ENCODE measurements around the gene CDC42EP4.

Gene CDC42EP4

DNA sequence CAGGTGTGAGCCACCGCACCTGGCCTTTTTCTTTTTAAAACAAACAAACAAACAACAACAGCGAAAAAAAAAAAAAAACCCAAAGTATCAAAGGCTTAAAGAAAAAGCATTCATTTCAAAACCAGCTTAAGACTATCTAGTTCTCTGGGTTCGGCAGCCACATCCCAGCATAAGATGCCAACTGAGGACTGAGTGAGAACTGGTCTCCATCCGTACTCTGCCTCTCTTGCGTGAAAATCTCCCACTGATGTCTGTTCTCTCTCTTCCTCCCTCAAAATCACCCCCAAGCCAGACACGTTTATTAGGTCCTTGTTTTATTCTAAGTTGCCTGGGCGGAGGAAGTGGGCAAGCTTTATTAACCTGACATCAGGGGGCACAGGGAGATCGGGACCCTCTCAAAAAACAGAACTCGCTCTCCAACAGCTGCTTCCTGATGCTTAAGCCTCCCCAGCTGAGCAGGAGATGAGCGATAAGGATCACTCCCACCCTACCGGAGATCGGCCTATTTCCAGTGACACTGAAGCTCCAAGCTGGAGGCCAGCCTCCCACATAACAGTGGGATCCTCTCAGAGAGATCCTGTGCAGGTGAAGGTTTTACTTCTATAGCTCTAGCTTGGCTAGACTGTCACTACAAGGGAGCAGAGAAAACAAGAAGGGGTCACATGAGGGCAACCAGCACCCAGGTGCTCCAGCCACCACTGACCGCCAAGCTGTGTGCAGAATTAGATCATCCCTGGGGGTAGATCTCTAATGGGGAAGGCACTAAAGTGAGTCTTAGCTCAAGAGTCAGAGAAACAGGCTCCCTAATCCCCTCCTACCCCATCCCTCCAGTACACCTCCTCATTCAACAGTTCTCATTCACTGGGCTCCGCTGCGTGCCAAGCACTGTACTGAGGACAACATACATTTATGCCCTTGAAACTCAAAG is 13.6 kb downstream of the CDC42EP4 start:
- DNase-seq (ENCODE audit: low spot score), result no peak

DNA sequence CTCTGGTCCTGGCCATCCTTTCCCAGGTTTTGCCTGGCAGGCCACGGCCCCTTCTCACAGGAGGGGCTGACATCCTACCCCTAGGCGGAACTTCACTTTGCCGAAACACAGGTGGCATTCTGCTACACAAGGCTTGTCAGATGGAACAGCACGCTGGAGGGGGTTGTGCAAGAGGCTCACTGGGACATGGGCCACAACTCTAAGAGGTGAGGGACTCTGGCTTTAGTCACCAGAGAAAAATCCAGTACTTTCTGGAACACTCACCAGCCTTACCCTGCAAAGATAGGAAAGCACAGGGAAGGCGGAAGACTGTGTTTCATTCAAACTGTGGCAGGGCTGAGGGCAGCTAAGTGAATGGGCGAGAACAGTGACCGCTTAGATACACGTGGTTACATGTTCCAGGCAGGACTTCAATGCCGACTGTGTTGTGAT is 18.3 kb downstream of the CDC42EP4 start:
- DNase-seq (ENCODE audit: low spot score), result no peak

DNA sequence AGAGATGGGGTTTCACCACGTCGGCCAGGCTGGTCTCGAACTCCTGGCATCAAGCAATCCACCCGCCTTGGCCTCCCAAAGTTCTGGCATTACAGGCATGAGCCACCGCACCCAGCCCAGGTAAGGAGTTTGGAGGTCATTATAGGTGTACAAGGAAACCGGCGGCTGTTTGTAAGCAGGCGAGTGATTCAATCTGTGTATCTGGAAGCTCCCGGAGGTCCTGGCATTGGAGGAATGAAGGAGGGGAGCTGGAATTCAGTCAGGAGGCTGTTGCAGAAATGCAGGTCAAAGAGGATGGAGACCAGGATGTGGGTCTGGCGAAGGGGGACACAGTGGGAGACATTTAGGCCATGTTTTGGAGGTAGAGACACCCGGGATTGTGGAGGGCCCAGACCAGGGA is 18.8 kb downstream of the CDC42EP4 start:
- DNase-seq (ENCODE audit: low spot score), result no peak

DNA sequence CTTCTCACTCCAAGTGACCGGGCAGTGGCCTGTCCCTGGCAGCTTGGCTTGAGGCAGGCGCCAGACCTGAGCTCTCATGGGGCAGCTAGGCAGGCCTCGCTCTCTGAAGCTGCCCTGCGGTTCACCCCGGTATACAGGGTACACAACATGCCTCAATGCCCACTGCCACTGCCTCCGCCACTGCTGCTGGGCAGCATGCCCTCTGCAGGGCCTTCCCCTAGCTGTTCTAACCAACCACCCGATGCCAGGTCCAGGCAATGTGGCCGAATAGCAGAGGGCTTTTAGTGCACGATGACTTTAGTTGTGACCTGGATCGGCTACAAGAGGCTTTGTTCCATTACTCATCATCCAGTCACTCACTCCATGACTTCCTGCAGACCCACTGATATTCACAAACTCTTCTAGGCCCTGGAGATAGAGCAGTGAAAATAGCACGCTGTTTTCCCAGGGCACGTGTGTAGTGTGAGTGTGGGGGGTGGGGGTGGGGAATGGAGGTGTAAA is 19.7 kb downstream of the CDC42EP4 start:
- DNase-seq (ENCODE audit: low spot score), result no peak

DNA sequence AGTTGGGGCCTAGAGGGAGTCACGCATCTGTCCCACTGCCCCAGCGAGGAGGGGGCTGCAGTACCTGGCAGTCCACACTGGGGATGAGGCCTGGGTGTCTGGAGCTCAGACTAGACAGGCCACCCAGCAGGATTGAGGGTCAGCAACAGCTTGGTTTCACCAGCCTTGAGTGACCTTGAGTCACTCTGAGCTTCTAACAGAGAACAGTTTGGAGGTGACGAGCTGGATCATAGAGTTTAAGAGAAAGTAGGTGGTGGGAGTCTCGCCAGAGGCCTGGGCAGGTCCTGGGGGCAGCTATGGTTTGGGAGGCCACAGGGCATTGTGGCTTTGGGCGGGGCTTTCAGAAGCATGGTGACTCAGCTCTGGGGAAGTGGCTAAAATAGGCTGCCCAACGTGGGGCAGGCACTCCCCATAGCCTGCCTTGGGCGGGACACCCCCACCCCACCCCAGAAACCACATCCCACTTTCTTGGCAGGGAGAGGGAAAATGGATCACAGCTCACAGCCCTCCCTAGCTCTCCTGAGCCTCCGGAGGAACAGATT is 20.5 kb downstream of the CDC42EP4 start:
- peak; percentile 49 for DNase-seq (ENCODE audit: low spot score)

DNA sequence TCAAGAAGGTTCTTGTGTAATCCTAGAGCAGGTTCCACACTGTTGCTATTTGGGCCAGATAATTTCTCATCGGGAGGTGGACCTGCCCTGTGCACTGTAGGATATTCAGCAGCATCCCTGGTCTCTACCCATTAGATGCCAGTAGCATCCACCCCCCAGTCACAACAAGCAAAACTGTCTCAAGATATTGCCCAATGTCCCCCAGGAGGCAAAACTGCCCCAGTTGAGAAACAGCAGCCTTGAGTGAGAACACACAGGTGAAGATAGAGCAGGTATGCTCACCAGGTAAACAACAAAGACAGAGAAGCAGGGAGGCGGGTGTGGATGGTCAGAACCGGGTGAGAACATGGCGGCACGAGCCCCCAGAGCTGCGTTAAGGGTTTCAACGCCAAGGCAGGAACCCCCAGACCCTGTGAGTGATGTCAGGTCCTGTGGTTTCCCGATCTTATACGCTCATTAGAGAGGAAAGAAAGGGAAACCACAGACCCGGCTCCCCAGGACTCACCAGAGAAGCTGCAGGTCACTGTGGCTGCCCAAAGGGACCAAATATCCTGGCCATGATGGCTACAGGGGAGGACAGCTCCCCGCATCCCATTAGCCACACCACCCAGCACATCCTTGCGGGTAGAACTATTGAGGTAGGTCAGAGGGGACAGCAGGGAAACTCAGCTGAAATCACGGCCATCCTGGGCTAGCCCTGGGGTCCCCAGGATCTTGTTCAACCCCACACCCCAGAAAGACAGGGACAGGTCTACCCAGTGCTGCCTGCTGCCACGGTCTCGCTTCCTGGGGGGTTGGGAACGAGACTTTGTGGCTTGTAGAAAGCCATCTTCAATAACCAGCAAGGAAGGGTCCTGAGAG is 21.2 kb downstream of the CDC42EP4 start:
- DNase-seq (ENCODE audit: low spot score), result no peak

DNA sequence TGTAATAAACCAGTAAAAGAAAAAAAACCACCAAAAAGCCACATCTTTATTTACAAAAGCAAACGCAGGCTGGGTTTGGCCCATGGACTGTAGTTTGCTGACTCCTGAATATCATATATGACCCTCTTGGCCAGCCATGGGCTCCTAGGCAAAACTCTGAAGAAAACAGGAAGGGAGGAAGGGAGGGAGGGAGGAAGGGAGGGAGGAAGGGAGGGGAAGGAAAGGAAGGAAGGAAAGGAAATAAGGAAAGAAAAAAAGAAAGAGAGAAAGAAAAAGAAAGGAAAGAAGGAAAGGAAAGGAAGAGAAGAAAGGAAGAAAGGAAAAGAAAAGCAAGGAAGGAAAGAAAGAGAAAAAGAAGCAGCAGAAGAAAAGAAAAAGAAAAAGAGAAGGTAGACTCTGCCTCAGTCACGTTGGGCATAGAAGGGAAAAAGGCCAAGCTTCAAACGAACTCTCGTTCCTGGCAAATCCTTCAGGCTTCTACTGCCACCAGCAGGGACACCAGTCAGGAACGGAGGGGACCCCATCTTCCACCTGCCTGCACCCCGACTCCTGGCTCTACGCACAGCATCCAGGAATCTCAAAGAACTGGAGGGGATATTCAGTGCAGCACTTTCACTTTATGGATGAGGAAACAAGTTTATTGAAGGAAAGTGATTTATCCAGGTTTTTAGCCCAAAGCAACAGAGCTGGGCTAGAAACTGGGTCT is 22.1 kb downstream of the CDC42EP4 start:
- no peak for DNase-seq (ENCODE audit: low spot score)

DNA sequence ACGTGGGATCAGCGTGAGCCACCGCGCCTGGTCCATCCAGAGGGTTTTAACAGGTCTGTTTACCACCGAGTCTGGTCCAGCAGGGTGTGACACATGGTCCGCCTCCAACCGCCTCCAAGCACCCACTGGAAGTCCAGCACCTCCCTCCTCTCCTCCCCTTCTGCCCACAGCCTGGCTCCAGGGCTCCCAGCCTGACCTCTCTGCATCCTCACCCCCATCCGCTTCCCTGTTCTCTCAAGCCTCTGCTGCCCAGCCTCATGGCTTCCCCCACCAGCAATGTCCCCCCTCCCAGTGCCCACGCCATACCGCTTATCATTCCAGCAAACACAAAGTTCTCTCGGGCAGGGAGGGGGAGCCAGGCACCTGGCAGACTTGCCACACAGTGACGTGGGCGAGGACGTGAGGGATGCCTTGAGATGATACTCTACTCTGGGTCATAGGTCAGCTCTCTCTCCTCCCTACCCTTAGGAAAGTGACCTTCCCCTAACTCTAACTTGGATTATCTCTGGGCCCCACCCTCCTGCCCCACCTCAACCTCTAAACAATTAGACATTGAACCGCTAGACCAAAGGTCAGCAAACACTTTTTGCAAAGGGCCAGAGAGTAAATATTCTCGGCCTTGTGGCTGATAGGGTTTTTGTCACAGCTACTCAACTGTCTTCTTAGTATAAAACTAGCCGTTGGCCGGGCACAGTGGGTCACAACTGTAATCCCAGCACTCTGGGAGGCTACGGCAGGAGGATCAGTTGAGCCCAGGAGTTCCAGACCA is 23.1 kb downstream of the CDC42EP4 start:
- DNase-seq (ENCODE audit: low spot score), result no peak

DNA sequence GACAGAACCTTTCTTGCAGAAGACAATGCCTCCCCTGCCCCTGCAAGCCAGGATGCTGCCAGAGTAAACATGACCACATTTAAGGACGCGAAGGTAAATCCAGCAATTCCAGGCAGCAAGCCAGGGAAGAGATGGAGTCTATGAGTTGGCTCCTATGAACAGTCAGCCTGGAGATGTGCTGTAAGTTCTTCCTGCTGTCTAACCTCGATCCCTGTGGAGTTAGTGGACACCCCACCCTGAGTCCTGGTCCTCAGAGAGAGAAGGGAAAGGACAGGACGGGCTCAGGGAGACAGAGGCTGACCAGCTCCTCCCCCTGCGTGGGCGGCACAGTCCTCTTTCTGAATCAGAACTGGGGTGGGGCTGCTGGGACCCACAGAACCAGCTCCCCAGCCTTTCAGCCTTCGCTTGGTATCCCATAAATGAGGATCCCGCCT is 24.9 kb downstream of the CDC42EP4 start:
- no peak for DNase-seq (ENCODE audit: low spot score)

DNA sequence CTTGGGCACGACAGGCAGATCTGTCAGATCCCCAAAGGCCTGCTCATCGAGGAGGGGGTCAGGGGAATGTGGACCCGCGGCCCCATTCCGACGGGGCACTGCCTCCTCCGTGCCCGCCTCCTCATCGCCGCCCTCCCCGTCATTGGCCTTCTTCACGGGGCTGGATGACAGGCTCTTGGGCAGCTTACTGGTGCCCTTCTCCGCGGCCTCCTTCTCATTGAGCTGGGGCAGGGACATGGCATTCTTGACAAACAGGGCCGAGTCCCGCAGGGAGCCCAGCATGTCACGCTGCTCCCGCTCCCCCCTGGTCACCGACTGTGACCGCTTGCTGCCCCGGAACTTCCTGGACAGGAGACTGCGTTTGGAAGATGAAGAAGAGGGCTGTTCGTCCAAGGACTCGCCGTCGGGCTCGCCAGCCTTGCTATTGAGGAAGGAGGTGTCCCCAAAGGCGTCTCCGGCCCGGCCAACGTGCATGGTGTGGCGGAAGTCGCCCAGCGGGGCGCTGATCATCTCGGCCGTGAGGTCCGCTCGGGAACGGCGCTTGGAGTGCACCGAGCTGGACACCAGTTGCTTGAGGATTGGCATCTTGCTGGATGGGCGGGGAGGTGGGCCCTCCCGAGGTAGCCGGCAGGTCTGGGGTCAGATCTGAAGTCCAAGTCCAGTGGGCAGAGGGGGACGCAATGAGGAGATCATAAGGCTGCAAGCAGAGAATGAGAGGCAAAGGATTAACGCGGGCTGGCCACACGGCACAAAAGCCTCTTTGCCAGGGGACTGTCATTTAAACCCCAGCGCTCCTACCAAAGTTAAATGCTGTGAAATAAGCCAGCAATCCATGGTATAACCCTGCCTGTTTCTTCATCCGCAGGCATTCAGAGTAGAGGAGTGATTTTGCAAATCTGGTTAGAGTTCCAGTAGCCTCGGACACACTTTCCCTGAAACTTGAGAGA is 25.6 kb downstream of the CDC42EP4 start:
- DNase-seq (ENCODE audit: low spot score), result no peak

DNA sequence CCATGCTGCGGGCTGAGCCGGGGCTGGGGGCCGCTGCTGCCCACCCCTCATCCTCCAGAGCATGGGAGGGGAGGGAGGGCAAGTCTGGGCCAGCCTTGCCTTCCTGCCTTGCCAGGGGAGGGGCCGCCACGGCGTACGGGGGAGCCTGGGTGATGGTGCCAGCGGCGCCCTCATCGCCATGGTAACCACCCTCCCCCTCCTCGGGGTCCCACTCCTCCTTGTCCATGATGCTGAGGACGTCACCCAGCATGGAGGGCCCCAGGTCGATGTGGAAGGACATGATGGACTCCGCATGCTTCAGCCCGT is 26.2 kb downstream of the CDC42EP4 start:
- DNase-seq (ENCODE audit: low spot score), result no peak

DNA sequence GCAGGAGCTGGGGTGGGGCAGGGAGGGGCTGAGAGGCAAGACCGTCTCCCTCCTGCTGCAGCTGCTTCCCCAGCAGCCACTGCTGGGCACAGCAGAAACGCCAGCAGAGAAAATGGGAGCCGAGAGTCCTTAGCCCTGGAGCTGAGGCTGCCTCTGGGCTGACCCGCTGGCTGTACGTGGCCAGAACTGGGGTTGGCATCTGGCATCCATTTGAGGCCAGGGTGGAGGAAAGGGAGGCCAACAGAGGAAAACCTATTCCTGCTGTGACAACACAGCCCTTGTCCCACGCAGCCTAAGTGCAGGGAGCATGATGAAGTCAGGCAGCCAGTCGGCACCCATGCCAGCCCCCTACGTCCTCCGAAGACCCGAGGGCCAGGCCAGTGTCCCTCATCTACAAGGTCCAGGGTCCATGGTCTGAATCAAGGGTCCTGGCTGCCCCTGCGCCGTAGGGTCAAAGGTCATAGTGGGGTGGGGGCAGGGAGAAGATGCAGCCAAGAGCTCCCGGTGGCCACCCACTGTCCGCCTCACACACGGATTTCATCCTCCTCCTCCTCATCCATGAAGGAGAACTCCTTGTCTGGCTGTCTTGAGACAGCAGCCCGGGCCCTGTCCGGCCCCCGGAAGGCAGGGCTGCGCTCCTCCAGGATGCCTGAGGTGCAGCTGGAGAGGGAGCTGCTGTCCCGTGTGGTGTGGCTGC is 26.7 kb downstream of the CDC42EP4 start:
- DNase-seq (ENCODE audit: low spot score), result no peak

DNA sequence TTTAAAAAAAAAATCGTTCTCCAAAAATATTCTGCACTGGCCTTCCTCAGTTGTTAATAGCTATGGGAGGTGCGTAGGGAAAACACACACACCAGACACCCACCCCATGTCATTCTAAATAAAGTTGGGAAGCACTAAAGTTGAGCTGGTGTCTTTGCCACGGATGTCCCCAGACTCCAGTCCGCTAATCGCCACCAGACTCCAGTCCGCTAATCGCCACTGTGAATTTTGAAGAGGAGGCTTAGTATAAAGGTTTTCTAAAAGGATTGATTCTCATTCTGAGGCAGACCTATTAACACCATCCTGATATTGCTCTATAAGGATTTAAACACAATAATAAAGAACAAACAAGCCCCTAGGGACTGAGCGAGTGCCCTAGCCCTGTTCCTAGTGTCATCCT is 27.4 kb downstream of the CDC42EP4 start:
- DNase-seq (ENCODE audit: low spot score), result no peak

DNA sequence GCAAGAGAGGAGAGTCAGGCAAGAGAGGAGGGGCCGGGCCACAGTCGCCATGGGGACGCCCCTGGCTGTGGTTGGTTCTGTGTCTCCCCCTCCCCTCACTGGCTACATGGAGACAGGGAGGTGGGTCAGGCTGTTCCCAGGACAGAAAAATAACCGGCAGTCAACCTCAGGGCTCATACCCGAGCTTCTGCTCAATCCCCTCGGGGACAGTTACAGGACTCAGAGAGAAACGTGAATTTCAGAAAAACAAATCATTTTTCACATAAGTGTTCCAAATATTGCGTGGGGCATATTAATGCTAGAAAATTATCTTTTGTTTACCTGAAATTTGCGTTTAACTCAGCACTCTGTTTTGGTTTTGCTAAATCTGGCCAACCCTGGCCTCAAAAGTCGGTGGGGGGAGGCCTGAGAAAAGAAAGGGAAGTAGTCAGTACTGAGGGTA is 27.9 kb downstream of the CDC42EP4 start:
- no peak for DNase-seq (ENCODE audit: low spot score)

DNA sequence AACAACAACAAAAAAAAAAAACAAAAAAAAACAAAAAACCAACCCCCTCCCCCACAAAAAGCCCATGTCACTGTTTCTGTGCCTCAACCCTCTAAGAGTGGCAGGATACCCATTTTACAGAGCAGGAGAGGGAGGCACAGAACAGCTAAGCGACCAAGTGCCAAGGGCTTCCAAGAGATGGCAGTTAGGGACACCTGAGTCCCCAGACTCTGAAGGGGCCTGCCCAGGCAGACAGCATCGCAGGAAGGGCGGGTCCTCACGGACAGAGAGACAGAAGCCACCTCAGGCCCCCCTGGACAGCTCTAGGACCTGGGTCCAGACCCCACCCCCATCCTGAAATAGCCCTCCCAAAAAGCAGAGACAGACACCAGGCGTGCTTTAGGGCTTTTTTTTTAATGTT is 28.6 kb downstream of the CDC42EP4 start:
- DNase-seq (ENCODE audit: low spot score), result no peak

DNA sequence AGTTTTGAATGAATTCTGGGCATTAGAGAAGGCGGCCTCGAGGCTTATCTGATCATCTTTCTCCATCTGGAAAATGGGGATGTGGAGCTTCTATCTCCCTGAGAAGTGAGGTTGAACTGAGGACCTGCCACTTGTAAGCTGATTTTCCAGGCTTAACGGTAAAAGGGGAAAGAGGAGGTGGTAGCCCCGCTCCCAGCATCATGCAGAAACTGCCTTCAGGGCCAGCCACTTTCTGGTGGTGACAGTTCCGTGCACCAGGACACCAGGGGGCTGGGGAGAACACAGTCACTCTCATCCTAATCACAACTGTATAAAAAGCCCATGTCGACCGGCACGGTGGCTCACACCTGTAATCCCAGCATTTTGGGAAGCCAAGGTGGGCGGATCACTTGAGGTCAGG is 29.2 kb downstream of the CDC42EP4 start:
- DNase-seq (ENCODE audit: low spot score), result no peak

DNA sequence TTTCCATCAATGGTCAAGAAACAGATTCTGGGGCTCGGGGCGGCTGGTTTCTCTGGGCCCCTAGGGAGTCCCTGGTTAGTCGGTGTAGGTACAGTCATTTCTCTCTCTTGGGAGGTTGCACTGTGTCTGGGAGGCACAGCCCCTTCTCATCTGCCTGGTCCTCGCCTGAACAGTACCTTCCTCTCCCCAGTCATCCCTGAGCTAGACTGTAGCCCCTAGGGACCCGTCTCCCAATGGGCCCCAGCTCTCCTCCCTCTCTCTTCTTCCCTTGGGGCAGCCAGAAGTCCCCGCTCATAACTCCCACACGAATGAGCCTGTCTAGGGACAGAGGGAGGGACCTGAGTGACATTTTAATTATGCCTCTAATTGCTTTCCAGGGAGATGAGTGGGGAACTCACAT is 29.9 kb downstream of the CDC42EP4 start:
- no peak for DNase-seq (ENCODE audit: low spot score)

DNA sequence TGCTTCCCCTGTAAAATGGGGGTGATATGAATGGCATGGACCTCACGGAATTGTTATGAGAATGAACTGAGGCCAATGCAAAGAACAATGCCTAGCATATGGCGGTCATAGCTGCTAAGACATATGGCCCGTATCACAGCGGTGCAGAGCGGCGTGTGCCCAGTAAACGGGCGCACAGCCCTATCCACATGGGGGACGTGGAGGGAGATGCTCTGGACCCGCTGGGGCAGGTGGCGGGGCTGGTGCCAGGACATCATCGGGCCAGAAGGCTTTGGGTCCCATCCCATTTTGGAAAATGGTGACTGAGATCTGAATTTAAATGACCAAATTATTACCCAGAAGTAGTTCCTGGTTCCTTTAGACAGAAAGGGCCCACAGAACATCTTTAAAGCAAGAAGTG is 31.6 kb downstream of the CDC42EP4 start:
- no peak for DNase-seq (ENCODE audit: low spot score)

DNA sequence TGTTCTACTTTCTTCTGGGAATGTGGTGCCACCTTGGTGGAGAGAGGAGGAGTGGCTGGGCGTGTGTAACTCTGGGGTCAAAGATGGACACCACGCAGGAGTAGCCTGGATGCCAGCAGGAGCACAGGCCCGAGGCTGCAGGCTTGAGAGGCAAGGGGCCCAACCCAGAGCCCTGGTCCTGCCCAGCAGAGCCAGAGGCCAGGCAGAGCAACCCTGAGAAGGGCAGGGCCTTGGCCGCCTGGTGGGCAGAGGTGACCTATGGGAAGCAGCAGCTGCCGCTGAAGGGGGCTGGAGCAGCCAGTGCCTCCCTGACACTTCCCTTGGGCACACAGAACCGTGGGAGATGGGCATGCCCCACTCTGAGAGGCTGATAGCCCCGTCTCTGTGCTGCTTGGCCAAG is 32.1 kb downstream of the CDC42EP4 start:
- DNase-seq (ENCODE audit: low spot score), result no peak
